ENCODE data around the gene CEP170B.

CEP170B gene

DNA sequence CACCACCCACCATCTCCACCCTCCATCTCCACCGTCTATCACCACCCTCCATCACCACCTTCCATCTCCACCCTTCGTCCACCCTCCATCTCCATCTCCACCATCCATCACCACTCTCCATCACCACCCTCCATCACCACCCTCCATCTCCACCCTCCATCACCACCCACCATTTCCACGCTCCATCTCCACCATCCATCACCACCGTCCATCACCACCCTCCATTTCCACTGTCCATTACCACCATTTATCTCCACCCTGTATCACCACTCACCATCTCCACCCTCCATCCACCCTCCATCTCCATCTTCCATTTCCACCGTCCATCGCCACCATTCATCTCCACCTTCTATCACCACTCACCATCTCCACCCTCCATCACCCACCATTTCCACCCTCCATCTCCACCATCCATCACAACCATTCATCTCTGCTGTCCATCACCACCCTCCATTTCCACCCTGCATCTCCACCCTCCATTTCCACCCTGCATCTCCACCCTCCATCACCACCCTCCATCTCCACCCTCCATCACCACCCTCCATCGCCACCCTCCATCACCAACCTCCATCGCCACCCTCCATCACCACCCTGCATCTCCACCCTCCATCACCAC, 6.1 kb upstream of the CEP170B start:
- H3K9me3 ChIP-seq (ENCODE audit: severe bottlenecking): peaks cover 4% of the 10 kb centered on the region
- TF ChIP-seq, protein P1, sequence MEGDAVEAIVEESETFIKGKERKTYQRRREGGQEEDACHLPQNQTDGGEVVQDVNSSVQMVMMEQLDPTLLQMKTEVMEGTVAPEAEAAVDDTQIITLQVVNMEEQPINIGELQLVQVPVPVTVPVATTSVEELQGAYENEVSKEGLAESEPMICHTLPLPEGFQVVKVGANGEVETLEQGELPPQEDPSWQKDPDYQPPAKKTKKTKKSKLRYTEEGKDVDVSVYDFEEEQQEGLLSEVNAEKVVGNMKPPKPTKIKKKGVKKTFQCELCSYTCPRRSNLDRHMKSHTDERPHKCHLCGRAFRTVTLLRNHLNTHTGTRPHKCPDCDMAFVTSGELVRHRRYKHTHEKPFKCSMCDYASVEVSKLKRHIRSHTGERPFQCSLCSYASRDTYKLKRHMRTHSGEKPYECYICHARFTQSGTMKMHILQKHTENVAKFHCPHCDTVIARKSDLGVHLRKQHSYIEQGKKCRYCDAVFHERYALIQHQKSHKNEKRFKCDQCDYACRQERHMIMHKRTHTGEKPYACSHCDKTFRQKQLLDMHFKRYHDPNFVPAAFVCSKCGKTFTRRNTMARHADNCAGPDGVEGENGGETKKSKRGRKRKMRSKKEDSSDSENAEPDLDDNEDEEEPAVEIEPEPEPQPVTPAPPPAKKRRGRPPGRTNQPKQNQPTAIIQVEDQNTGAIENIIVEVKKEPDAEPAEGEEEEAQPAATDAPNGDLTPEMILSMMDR (IDR thresholded peaks at IDR 0.05; ENCODE audit: low read depth, low read length): no peak
- no peak for DNase-seq
- H3K36me3 ChIP-seq: no peaks in the 10 kb centered on the region
- H3K27me3 ChIP-seq (ENCODE audit: insufficient read depth, low read depth, severe bottlenecking): no peaks in the 10 kb centered on the region
- no peak overlapping the region for H3K27ac ChIP-seq
- no peak overlapping the region for H3K4me3 ChIP-seq (ENCODE audit: low read depth, low read length)

DNA sequence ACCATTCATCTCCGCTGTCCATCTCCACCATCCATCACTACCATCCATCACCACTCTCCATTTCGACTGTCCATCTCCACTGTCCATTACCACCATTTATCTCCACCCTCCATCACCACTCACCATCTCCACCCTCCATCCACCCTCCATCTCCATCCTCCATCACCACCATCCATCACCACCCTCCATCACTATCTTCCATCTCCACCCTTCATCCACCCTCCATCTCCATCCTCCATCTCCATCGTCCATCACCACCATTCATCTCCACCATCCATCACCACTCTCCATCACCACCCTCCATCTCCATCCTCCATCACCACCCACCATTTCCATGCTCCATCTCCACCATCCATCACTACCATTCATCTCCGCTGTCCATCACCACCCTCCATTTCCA, 5.2 kb upstream of the CEP170B start:
- Histone ChIP-seq H3K27me3 (ENCODE audit: insufficient read depth, low read depth, severe bottlenecking) (no peaks in the 10 kb centered on the region), H3K4me3 (ENCODE audit: low read depth, low read length) (no peak overlapping the region), H3K27ac (no peak overlapping the region), H3K9me3 (ENCODE audit: severe bottlenecking) (peaks cover 4% of the 10 kb centered on the region), H3K36me3 (no peaks in the 10 kb centered on the region)
- no peak for DNase-seq
- TF ChIP-seq, protein P1 (IDR thresholded peaks at IDR 0.05; ENCODE audit: low read depth, low read length): no peak

DNA sequence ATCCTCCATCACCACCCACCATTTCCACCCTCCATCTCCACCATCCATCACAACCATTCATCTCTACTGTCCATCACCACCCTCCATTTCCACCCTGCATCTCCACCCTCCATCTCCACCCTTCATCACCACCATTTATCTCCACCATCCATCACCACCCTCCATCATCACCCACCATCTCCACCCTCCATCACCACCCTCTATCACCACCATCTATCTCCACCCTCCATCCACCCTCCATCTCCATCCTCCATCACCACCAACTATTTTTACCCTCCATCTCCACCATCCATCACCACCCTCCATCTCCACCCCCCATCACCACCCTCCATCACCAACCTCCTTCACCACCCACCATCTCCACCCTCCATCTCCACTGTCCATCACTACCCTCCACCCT, 4.7 kb upstream of the CEP170B start:
- peaks cover 4% of the 10 kb centered on the region for H3K9me3 ChIP-seq (ENCODE audit: severe bottlenecking)
- no peaks in the 10 kb centered on the region for H3K36me3 ChIP-seq
- H3K27ac ChIP-seq: no peak overlapping the region
- no peaks in the 10 kb centered on the region for H3K27me3 ChIP-seq (ENCODE audit: insufficient read depth, low read depth, severe bottlenecking)
- TF ChIP-seq, protein P1 (IDR thresholded peaks at IDR 0.05; ENCODE audit: low read depth, low read length): no peak
- no peak for DNase-seq
- no peak overlapping the region for H3K4me3 ChIP-seq (ENCODE audit: low read depth, low read length)

DNA sequence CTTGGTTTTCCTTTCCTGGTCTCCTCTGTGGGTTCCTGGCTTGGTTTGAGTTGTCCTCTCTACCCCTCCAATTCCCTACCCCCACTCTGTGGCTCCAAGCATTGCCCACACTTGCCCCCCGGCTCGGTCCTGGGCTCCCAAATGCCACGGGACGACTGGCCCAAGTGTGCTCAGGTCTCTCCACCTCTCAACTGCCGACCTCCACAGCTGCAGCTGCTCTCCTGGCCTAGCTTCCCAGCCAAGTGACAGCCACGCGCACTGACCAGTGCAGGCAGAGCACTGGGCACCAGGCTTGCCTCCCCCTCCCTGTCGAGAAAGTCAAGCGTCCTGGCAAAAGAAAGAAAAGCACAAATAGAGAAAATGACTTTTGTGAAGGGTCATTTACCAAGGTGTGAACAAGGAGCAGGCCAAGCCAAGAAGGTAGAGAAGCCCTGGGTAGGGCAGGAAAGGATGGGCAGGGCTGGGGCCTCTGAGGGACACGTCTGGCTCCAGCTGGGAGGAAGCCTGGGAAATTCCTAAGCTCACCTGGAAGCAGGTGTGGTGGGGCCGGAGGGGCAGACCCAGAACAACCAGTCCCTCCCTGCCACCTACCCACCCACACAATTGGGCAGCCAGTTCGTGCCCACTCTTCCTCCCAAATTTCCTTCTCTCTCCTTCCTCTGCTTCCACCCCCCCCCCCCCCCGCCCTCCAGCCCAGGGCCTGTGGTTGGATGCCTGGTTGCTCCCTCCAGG, 1.8 kb upstream of the CEP170B start:
- no peaks in the 10 kb centered on the region for H3K36me3 ChIP-seq
- no peak for DNase-seq
- no peak overlapping the region for H3K27ac ChIP-seq
- peaks cover 4% of the 10 kb centered on the region for H3K9me3 ChIP-seq (ENCODE audit: severe bottlenecking)
- TF ChIP-seq, protein P1 (IDR thresholded peaks at IDR 0.05; ENCODE audit: low read depth, low read length): no peak
- no peaks in the 10 kb centered on the region for H3K27me3 ChIP-seq (ENCODE audit: insufficient read depth, low read depth, severe bottlenecking)
- no peak overlapping the region for H3K4me3 ChIP-seq (ENCODE audit: low read depth, low read length)

DNA sequence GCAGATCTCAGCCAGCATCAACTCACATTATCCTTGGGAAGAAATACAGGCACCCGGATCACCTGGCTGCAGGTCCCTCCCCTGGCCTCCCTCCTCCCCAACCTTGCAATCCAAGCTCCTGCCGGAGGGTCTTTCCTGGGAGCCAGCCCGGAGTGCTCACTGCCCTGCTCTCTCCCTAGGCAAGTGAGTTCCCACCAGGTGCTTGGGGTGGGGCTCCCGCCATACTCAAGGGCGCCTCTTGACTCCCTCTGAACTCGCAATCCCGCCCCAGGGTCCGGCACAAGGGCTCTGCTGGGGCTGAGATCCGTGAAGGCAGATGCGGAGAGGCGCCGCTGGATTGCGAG, 1.2 kb upstream of the CEP170B start:
- Histone ChIP-seq H3K36me3 (no peaks in the 10 kb centered on the region), H3K27me3 (ENCODE audit: insufficient read depth, low read depth, severe bottlenecking) (no peaks in the 10 kb centered on the region), H3K4me3 (ENCODE audit: low read depth, low read length) (no peak overlapping the region), H3K9me3 (ENCODE audit: severe bottlenecking) (peaks cover 4% of the 10 kb centered on the region), H3K27ac (no peak overlapping the region)
- DNase-seq: no peak
- TF ChIP-seq, protein P1 (IDR thresholded peaks at IDR 0.05; ENCODE audit: low read depth, low read length): no peak

All from WERI-Rb-1 (cell line).